HUES48 (cell line): ENCODE measurements around the gene BLOC1S6.
A peak's percentile ranks its signal among the peaks of the same experiment; 100 is the strongest.

Experiments used
- H3K27ac ChIP-seq: one replicate; pipeline ENCODE4 v1.7.0; 2013; ENCODE audit warnings: low read depth, low read length, inconsistent platforms
- H3K27me3 ChIP-seq: 2 replicates; pipeline ENCODE4 v1.6.1; 2013; ENCODE audit warnings: mild to moderate bottlenecking, low read length; ENCODE audit not compliant: control insufficient read depth, insufficient read depth
- H3K36me3 ChIP-seq: 2 replicates; pipeline ENCODE4 v1.6.1; 2013; ENCODE audit warnings: low read length; ENCODE audit not compliant: control insufficient read depth, insufficient read depth
- H3K4me1 ChIP-seq: 2 replicates; pipeline ENCODE4 v1.6.1; 2013; ENCODE audit warnings: mild to moderate bottlenecking, low read length; ENCODE audit not compliant: control insufficient read depth, insufficient read depth
- H3K4me3 ChIP-seq: 2 replicates; pipeline ENCODE4 v1.5.1; 2013; ENCODE audit warnings: mild to moderate bottlenecking, low read depth, low read length
- H3K9ac ChIP-seq: 2 replicates; pipeline ENCODE4 v1.6.1; 2013; ENCODE audit warnings: mild to moderate bottlenecking, low read depth, low read length, moderate library complexity
- H3K9me3 ChIP-seq: 2 replicates; pipeline ENCODE4 v1.6.1; 2013; ENCODE audit warnings: low read length; ENCODE audit not compliant: control insufficient read depth, insufficient read depth

Gene BLOC1S6

GRCh38 chr15:45628136-45628535 lies 41.0 kb downstream of the BLOC1S6 start:
- Histone ChIP-seq H3K9me3 (peaks cover 7% of the 10 kb centered on the region; the same call in 1 of the 2 replicates), H3K27ac (no peak overlapping the region), H3K4me3 (no peak overlapping the region), H3K27me3 (no peaks in the 10 kb centered on the region), H3K36me3 (no peaks in the 10 kb centered on the region), H3K9ac (no peak overlapping the region), H3K4me1 (no peaks in the 10 kb centered on the region)

- H3K4me1 ChIP-seq: no peaks in the 10 kb centered on the region
- H3K9me3 ChIP-seq: peaks cover 7% of the 10 kb centered on the region; the same call in 1 of the 2 replicates
- no peak overlapping the region for H3K9ac ChIP-seq
- H3K4me3 ChIP-seq: no peak overlapping the region
- peaks cover 27% of the 10 kb centered on the region for H3K27me3 ChIP-seq
- no peak overlapping the region for H3K27ac ChIP-seq
- H3K36me3 ChIP-seq: no peaks in the 10 kb centered on the region
Observed at GRCh38 chr15:45630917-45631691, 43.9 kb downstream of the BLOC1S6 start.

GRCh38 chr15:45631776-45632175 lies 44.6 kb downstream of the BLOC1S6 start:
- no peak overlapping the region for H3K27ac ChIP-seq
- H3K27me3 ChIP-seq: peaks cover 34% of the 10 kb centered on the region
- no peaks in the 10 kb centered on the region for H3K36me3 ChIP-seq
- no peak overlapping the region for H3K9ac ChIP-seq
- H3K4me1 ChIP-seq: no peaks in the 10 kb centered on the region
- H3K4me3 ChIP-seq: no peak overlapping the region
- H3K9me3 ChIP-seq: peaks cover 7% of the 10 kb centered on the region; the same call in 1 of the 2 replicates

- no peaks in the 10 kb centered on the region for H3K9me3 ChIP-seq
- H3K27me3 ChIP-seq: peaks cover 43% of the 10 kb centered on the region
- H3K4me3 ChIP-seq: peak within 1 kb of the TSS; percentile 74
Observed at GRCh38 chr15:45634432-45635190, 47.4 kb downstream of the BLOC1S6 start, which contains the start of gene SQOR. Gene SQOR (plus strand): TSS chr15:45635029. CDS start chr15:45658924, 23,895 bp downstream.

GRCh38 chr15:45635191-45635638 lies 48.0 kb downstream of the BLOC1S6 start:
- no peaks in the 10 kb centered on the region for H3K9me3 ChIP-seq
- H3K27ac ChIP-seq: no peak overlapping the region
- no peaks in the 10 kb centered on the region for H3K36me3 ChIP-seq
- no peaks in the 10 kb centered on the region for H3K4me1 ChIP-seq
- H3K4me3 ChIP-seq: peak overlapping the region; percentile 74
- no peak overlapping the region for H3K9ac ChIP-seq
- H3K27me3 ChIP-seq: peaks cover 47% of the 10 kb centered on the region

More at GRCh38 chr15:45634432-45635190, 47.4 kb downstream of the BLOC1S6 start, which contains the start of gene SQOR:
- no peak within 1 kb of the TSS for H3K27ac ChIP-seq
- no peaks in the 10 kb centered on the region for H3K4me1 ChIP-seq
- H3K9ac ChIP-seq: no peak within 1 kb of the TSS
- no peaks in the 10 kb centered on the region for H3K36me3 ChIP-seq

- H3K27ac ChIP-seq: no peak overlapping the region
- no peaks in the 10 kb centered on the region for H3K4me1 ChIP-seq
- no peak overlapping the region for H3K9ac ChIP-seq
- no peaks in the 10 kb centered on the region for H3K36me3 ChIP-seq
- peak overlapping the region; percentile 74 for H3K4me3 ChIP-seq
- H3K9me3 ChIP-seq: no peaks in the 10 kb centered on the region
- H3K27me3 ChIP-seq: peaks cover 47% of the 10 kb centered on the region
Observed at GRCh38 chr15:45635763-45636292, 48.6 kb downstream of the BLOC1S6 start.

GRCh38 chr15:45637141-45637540 lies 50.0 kb downstream of the BLOC1S6 start:
- Histone ChIP-seq H3K4me3 (no peak overlapping the region), H3K27me3 (peaks cover 47% of the 10 kb centered on the region), H3K9ac (no peak overlapping the region), H3K4me1 (no peaks in the 10 kb centered on the region), H3K36me3 (no peaks in the 10 kb centered on the region), H3K27ac (no peak overlapping the region), H3K9me3 (no peaks in the 10 kb centered on the region)

GRCh38 chr15:45637552-45638033 lies 50.4 kb downstream of the BLOC1S6 start:
- Histone ChIP-seq H3K9ac (no peak overlapping the region), H3K27me3 (peaks cover 47% of the 10 kb centered on the region), H3K4me1 (no peaks in the 10 kb centered on the region)

GRCh38 chr15:45640616-45641015 lies 53.4 kb downstream of the BLOC1S6 start:
- no peaks in the 10 kb centered on the region for H3K9me3 ChIP-seq
- H3K36me3 ChIP-seq: no peaks in the 10 kb centered on the region
- peaks cover 25% of the 10 kb centered on the region for H3K27me3 ChIP-seq
- no peak overlapping the region for H3K9ac ChIP-seq
- 0 out of 2 replicates have a peak, but pooled peaks cover 4% of the 10 kb centered on the region for H3K4me1 ChIP-seq
- no peak overlapping the region for H3K4me3 ChIP-seq
- H3K27ac ChIP-seq: no peak overlapping the region

More at GRCh38 chr15:45637552-45638033, 50.4 kb downstream of the BLOC1S6 start:
- Histone ChIP-seq H3K4me3 (no peak overlapping the region), H3K27ac (no peak overlapping the region), H3K36me3 (no peaks in the 10 kb centered on the region), H3K9me3 (no peaks in the 10 kb centered on the region)

- no peak overlapping the region for H3K27ac ChIP-seq
- H3K36me3 ChIP-seq: no peaks in the 10 kb centered on the region
- H3K4me1 ChIP-seq: 0 out of 2 replicates have a peak, but pooled peaks cover 4% of the 10 kb centered on the region
- no peaks in the 10 kb centered on the region for H3K9me3 ChIP-seq
- H3K4me3 ChIP-seq: no peak overlapping the region
- no peak overlapping the region for H3K9ac ChIP-seq
- H3K27me3 ChIP-seq: peaks cover 18% of the 10 kb centered on the region
Observed at GRCh38 chr15:45641374-45641781, 54.2 kb downstream of the BLOC1S6 start.
